Measurements from ENCODE around the gene SLC4A4.

Gene SLC4A4

DNA sequence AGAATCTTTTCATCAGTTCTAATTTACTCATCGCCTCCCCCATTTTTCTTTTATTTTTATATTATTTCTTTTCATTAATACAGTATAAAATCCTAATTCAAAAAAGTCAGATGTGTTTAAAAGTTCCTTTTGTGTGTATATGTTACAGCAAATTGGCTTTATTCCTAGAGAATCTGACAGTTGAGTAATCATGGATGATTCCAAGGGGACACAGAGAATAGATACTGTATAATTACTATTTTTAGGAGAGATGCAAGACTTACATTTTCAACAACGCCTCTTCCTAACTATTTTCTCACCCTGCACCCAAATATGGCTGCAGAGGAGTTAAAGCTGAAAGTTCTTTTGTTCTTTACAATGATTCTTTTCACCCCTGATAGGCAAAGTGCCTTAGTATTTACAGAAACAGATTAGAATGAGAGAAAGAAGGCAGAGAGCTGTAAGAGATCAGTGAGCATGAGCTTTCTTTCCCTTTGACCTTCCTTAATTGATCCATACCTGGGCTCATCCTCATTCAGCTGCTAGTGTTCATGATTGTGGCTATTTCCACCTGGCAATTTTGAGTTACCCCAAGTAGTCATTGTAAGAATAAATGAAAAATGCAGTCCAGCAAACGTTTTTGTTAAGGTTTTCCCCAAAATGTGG lies 210.8 kb downstream of the SLC4A4 start:
- no peak for DNase-seq

DNA sequence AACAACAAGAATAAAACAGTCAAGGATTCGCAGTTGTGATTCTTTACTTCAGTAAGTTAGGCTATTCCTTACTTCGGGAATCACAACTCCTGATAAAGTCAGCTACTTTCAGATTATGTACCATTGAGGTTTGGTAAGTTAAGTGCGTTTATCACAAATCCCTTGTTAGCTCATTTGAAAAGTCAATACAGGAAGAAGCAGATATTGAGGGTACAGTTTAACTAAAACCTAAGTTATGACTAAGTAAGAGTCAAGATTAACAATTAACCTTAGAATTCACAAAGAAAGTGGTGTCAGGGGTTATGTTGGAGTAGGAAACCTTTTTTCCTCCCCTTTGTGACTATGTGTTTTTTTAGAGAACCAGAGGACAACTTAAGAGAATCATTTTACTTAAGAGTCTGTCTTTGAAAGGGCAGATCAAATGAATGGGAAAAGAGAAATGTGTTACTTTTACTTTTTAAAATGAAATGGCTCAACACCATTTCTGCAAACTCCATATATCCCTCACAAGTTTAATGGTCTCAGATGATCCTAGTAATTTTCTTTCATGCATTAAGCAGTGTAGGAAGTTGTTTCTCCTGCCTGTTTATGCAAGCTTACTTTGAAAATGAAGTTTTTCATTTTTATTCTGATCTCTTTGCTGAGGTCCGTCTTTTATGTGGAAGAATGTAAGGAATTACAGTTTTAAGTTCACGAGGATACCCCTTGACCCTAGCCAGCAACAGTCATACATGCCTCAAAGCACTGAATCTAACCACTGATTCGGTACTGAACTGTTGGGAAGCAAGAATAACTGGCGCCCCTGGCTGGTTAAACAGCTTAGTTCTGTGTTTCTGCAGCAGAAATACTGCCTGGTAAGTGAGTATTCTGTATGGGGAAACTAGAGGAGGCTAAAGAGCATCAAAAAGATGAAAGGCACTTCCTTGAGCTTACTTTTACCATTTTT lies 211.7 kb downstream of the SLC4A4 start:
- DNase-seq, result no peak

DNA sequence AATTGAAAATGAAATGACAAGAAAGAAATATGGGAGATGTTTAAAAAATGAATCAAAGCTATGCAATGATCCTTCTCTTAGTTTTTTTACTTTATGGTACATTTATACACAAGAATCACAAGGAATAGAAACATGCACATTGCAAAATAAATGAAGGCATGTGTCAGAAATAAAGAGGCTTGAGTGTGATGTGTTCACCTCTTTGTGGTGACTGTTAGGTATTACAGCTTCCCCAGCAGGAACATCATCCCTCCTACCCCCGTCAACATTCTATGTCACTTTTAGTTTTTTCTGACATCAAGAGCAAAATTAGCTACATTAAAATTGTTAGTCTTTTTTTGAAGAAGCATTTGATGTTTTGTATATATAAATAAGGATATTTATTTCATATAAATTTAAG lies 214.8 kb downstream of the SLC4A4 start:
- peak in 1 of 2 donors; percentile 11 for DNase-seq

DNA sequence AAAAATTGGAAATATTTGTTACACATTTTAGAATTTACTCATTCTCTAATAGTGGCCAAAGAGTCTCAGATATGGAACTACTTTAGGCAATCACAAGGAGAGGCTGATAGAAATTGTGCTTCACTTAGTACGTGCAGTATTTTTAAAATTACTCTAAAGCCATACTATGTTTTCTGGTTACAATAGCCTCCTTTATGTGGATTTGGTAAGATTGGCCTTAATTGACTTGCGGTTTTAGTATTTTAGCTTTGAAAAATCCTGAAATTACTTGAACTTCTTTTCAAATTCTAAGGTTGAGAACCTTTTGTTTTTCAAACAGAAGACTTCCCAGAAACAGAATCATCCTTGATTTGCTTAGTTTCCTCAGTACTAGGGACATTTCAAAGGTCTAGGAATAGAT lies 215.2 kb downstream of the SLC4A4 start:
- no peak for DNase-seq

DNA sequence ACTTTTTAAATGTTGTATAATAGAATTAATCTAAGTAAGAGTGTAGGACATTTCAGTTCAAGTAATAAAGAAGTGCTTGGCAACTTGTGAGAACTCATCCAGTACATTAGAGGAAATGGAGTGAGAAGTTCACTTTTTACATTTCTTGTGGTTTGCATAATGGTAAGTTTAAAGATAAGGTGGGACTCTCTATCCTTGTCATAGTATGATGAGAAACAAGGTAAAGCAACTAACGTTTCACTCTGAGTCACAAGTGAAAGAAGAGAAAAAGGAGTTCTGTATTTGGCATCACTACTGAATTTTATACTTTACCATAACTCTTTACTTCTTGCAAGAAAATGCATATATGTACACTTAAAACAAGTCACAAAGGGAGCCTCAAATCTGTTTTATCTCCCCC lies 219.4 kb downstream of the SLC4A4 start:
- DNase-seq, result no peak

DNA sequence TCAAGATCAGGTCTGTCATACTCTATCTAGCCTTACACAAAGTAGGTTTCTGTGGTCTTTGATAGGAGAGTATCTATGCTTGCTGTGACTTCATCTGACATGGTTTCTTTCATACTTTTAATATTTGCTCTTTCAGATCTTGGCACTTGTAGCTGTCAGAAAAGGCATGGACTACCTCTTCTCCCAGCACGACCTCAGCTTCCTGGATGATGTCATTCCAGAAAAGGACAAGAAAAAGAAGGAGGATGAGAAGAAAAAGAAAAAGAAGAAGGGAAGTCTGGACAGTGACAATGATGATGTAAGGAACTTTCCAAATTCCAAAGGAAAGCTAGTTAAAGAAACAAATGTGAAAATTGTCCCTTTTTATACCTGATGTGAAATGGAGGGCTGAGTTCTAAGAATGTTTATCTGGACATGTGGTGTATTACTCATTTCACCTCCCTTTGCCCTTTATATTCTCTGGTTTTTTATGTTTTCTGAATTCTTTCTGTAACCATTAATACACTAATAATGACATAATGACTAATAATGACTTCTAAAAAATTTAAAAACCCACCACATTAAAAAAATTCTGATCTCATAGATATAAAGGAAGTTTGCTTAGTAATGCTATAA lies 221.2 kb downstream of the SLC4A4 start:
- DNase-seq, result no peak

DNA sequence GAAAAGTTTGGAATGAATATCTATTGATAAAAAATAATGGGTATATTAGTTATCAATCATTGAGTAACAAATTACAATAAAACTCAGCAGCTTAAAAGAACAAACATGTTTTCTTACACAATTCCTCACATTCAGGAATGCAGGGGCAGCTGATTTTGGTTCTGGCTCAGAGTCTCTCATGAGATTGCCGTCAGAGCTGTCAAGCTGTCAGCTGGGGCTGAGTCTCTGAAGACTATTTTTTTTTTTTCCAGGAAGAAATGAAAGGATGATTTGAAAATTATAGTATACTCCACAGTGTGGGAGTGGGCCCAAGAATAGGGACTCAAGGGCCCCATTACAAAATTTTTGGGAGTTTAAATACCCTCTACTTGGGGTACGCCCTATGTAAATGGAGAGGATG lies 226.0 kb downstream of the SLC4A4 start:
- no peak for DNase-seq

DNA sequence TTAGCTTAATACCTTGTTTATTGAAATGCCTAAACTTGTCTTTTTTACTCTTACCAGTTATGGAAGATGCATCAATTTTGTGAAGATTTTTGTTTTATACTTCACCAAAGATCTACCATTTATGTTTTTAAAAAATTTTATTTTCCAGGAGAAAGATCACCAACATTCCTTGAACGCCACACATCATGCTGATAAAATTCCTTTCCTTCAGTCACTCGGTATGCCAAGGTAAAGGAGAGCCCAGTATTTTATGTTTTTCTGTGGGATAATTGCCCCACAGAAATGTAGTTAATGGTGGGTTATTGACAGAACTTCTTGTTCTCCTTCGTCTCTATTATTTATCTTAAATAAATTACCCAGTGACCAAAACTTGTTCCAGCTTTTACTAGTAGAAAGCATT lies 228.0 kb downstream of the SLC4A4 start:
- DNase-seq, result no peak

DNA sequence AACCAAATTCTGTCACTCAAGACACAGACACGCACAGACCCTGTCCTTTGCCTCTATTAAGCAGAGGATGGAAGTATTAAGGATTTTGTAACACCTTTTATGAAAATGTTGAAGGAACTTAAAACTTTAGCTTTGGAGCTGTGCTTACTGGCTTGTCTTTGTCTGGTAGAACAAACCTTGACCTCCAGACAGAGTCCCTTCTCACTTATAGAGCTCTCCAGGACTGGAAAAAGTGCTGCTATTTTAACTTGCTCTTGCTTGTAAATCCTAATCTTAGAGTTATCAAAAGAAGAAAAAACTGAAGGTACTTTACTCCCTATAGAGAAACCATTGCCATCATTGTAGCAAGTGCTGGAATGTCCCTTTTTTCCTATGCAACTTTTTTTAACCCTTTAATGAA lies 229.3 kb downstream of the SLC4A4 start:
- DNase-seq, result no peak

DNA sequence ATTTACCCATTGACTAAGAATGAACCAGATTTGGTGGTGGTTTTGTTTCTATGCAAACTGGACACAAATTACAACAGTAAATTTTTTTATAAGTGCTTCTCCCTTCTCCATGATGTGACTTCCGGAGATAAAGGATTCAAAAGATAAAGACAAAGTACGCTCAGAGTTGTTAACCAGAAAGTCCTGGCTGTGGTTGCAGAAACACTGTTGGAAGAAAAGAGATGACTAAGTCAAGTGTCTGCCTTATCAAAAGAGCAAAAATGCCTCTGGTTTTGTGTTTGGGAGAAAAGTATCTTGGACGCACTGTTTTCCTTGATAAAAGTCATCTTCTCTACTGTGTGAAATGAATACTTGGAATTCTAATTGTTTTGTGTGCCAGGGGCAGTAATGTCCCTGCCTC lies 231.7 kb downstream of the SLC4A4 start:
- DNase-seq, result no peak

DNA sequence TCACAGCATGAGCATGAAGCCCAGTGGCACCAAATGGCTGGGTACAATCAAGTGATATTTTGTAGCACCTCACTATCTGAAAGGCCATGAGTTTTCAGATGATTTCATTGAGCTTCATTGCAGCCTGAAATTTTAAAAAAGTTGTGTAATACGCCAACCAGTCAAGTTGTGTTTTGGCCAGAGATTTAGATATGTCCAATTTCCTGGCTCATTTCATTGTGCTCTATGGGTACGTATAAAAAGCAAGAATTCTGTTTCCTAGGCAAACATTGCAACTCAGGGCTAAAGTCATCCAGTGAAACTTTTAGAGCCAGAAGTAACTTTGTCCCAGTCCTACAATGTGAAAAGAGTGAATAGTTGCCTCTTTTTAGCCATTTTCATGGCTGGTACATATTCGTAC lies 232.5 kb downstream of the SLC4A4 start:
- no peak for DNase-seq

DNA sequence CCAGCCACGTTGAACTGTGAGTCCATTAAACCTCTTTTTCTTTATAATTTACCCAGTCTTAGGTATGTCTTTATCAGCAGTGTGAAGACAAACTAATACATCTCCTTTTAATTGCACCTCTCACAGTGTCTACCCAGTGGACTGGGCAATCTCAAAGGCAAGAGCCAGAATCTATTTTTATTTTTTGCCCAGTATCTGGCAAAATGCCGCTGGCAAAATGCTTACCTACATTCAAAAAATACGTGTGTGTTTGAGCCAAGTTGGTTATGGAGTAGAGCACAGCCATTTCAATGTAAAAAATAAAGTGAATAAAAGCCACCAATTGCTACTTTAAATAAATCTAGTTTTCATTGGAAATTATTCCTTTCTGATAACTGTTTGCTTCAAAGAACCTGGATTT lies 245.2 kb downstream of the SLC4A4 start:
- DNase-seq, result no peak

DNA sequence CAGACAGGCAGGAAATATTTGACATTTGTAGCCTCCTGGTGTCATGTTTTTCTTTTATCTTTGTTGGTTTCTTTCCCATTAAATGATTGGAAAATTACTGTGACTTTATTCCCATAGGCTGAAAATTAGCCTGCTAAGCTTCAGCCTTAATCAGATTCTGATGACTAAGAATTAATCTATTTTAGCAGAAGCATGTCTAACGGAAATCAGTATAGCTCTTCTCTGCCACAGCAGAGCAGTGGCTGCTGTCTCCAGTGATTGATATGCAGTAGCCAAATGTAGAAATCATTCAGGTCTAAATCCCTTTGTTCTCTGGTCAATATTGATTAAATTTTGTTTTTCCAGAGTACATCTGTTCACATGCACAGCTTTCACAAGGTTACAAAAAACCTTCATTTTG lies 245.8 kb downstream of the SLC4A4 start:
- DNase-seq, result no peak

DNA sequence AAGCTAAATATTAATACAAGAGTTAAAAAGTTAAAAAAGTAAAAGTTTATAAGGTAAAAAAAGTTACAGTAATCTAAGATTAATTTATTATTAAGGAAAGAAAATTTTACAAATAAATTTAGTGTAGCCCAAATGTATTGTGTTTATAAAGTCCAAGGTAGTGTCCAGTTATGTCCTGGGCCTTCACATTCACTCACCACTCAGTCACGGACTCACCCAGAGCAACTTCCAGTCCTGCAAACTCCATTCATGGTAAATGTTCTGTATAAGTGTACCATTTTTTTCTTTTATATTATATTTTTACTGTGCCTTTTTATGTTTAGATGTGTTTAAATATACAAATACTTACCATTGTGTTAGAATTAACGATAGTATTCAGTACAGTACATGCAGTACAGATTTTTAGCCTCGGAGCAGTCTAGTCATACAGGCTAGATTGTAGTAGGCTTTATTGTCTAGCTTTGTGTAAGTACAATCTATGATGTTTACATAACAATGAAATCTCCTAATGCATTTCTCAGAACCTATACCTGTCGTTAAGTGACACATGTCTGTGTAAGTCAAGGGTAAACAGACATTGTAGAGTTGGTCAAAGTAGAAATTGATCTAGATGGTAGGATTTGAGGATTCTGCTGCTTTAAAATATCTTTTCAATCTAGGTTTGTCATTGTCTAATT lies 247.4 kb downstream of the SLC4A4 start:
- DNase-seq, result no peak

DNA sequence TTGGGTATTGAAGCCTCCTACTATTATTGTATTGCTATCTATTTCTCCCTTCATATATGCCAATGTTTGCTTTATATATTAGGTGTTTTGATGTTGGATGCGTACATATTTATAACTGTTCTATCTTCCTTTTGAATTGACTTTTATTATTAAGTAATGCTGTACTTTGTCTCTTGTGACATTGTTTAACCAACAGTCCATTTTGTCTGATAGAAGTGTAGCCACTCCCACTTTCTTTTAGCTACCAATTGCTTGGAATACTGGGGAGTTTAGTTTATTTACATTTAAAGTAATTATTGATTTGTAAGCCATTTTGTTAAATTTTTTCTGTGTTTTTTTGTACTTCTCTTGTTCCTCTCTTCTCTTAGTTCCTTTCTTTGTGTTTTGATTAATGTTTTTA lies 249.2 kb downstream of the SLC4A4 start:
- DNase-seq, result no peak

DNA sequence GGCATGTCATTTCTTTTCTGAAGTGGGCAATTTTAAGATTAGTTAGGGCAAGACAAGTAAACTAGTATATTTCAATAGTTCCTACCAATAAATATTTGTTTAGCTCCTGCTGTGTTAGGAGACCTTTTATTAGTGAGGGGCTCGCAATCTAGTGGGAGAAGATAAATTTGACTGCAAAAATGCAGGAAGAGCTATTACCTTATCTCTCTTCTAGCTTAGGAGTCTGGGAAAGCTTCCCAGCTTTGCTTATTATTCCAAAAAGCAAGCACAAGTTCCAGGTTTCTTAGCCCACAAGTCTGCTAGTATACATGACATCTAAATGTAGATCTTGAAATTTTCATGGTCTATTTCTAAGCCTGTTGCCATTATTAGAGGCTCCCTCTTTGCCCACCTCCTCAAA lies 254.0 kb downstream of the SLC4A4 start:
- no peak for DNase-seq

DNA sequence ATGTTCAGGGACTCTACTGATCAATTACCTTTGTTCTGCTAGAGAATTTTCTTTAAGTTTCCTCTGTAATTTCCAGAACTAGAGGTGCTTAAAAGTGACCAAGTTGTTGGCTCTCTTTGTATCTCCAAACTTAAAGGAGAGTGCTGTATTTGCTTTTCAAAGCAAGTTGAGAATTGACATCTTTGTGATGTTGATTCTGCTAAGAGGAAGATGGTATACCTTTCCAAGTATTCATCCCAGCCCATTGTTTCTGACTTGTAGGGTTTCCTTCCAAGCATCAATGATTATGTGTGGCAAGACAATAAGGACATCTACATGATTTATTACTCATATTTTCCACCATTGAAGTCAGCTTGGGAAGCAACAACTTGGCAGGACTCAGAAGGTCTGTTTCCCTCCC lies 254.5 kb downstream of the SLC4A4 start:
- DNase-seq, result no peak

DNA sequence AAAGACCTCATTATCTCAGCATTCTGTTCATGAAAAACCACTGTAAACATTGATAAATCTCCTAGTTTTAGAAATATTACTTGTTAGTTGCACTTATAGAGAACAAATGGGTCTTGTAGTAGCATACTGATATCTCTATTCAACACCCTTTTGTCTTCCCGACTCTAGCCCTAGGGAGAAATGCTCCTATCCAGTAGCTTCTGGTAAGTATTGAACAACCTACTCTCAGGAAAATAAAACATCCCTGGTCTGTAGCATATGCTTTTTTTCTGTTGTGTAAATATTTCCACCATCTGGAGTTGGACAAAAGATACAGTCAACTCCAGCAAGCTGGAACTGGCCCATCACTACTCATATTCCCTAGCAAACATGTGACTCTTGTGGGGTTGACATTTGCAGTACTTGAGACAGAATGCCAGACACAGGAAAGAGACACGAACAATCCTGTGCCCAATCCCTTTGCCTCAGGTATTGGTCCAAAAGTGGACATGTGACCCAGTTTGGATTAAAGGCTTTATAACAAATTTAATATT lies 256.8 kb downstream of the SLC4A4 start:
- DNase-seq, result no peak

DNA sequence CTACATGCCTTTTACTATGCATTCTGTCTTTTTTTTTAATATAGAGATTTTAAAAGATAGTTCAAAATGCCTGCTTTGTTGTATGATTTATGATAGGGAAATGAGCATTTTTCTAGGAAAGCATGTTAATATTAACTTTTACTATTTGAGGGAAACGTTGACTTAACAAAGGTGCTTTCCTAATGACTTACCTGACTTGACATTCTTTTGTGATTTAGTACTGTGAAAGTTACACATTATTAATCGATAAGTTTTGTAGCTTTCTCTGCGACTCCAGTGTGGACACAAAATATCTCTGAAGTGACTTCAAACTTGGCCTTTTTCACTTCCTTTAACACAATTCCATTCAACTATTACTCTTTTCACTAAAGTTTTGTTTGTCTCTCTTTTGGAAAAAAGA lies 260.8 kb downstream of the SLC4A4 start:
- no peak for DNase-seq

DNA sequence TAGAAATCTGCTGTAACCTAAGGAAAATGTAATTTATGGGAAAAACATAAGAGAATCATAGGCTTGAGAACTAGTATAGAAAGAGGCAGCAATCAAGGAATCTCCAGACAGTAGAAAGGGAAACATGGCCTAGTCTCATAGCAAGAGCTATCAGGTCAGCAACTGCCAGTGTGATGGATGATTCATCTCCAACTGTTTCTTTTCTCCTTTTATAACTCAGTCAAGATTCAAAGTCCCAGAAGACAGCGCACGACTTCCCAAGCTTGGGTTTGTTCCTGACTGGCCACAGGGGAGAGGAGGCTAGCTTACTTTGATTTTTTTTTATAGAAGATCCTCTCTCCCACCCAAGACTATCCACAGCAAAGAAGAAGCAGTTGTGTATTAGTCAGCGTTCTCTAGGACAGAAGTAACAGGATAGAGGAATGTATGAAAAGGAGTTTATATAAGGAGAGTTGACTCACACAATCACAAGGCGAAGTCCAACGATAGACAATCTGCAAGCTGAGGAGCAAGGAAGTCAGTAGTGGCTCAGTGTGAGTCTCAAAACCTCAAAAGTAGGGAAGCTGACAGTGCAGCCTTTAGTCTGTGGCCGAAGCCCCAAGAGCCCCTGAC lies 263.6 kb downstream of the SLC4A4 start:
- DNase-seq, result no peak

DNA sequence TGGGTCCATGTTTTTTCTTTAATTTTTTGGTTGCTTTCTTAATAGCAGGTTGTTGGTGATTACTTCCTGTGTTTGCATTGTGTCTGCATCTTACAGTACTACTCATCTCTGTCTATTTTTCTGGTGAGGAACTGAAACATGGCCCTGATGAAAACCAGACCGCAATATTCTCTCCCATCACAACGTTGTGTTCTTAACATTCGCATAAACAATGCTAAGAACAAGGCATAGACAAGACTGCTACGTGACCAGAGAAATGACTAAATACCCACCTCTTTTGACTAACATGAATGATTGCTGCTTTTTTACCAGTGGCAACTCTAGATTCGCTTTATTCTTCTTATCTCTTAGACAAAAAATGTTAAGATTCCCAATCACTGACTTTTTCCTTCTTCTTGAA lies 266.0 kb downstream of the SLC4A4 start:
- DNase-seq, result no peak

DNA sequence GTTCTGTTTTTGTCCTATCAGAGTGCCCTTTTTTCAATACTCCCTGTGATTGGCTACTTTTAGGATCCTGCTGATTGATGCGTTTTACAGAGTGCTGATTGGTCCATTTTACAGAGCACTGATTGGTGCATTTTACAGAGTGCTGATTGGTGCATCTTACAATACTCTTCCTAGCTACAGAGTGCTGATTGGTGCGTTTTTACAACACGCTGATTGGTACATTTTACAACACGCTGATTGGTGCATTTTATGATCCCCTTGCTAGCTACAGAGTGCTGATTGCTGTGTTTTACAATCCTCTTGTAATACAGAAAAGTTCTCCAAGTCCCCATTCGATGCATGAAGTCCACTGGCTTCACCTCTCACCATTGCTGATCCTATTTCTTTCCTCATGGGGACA lies 268.3 kb downstream of the SLC4A4 start:
- no peak for DNase-seq
